ENCODE data around the gene ERG. TPM values are rescaled to one million over a fixed set of nuclear protein-coding genes. Genes with fewer than 3 reads are reported as not detected.

Gene ERG
- total and polyA plus RNA-seq, 2 experiments from 2014 or later = 0.14 to 0.44 TPM

GRCh38 chr21:38525454-38525853 lies 27.2 kb upstream of the ERG start (continued):
- TF ChIP-seq ZNF462 (CRISPR knock-in tag; IDR thresholded peaks at IDR 0.05) = no peak

- Histone ChIP-seq H3K9me2 (ENCODE audit: insufficient read depth) (peaks cover 8% of the 10 kb centered on the region; the same call in 1 of the 2 replicates), H3K4me1 (ENCODE audit: insufficient read depth) (no peaks in the 10 kb centered on the region), H2AFZ (peak overlapping the region; percentile 25; the same call in 1 of the 2 replicates), H4K20me1 (replicated peaks; ENCODE audit: insufficient read depth) (no peaks in the 10 kb centered on the region), H3F3A (replicated peaks; ENCODE audit: low read depth) (no peaks in the 10 kb centered on the region), H3K27me3 (ENCODE audit: insufficient read depth) (no peaks in the 10 kb centered on the region), H3K36me3 (ENCODE audit: insufficient read depth) (no peaks in the 10 kb centered on the region), H3K27ac (ENCODE audit: low read depth) (no peak overlapping the region), H3K4me2 (no peak overlapping the region), H3K79me2 (replicated peaks; ENCODE audit: insufficient read depth) (no peaks in the 10 kb centered on the region), H3K4me3 (no peak overlapping the region)
- no peak for ATAC-seq
- no peak for DNase-seq (ENCODE audit: low spot score)
- TF ChIP-seq ETS1 (IDR thresholded peaks at IDR 0.05) (no peak), NANOG (IDR thresholded peaks at IDR 0.05; ENCODE audit: borderline replicate concordance) (no peak), CREB1 (CRISPR knock-in tag; IDR thresholded peaks at IDR 0.05; ENCODE audit: low read depth) (no peak), POLR2AphosphoS5 (IDR thresholded peaks at IDR 0.05; ENCODE audit: low read depth) (no peak), EZH2phosphoT487 (IDR thresholded peaks at IDR 0.05; ENCODE audit: unreplicated experiment) (no peak), REST (IDR thresholded peaks at IDR 0.05; ENCODE audit: unreplicated experiment) (no peak), ZNF331 (CRISPR knock-in tag; IDR thresholded peaks at IDR 0.05; ENCODE audit: low read depth) (no peak)
- no peak overlapping the region for H3K27ac Mint-ChIP-seq
- no peaks in the 10 kb centered on the region for H3K9me3 Mint-ChIP-seq
- no peak overlapping the region for H3K4me3 Mint-ChIP-seq
- no peaks in the 10 kb centered on the region for H3K27me3 Mint-ChIP-seq (ENCODE audit: insufficient read depth, low read depth, poor library complexity)
- H3K36me3 Mint-ChIP-seq (ENCODE audit: low read depth) = no peaks in the 10 kb centered on the region
- peaks cover 16% of the 10 kb centered on the region for H3K4me1 Mint-ChIP-seq
Observed at GRCh38 chr21:38524168-38525153, 26.2 kb upstream of the ERG start.
